Frontal cortex (tissue), 4 donors: ENCODE measurements around the gene PTPRN2. TPM values are rescaled to one million over a fixed set of nuclear protein-coding genes. Genes with fewer than 3 reads are reported as not detected.
"Not testable (repeated sequence)": the region's sequence is repeated elsewhere in the genome, so short reads cannot be mapped to it uniquely, and the experiment has no call there.

Source experiments
- DNase-seq, 2 donors: peaks; one replicate each; pipeline ENCODE4 v3.0.0; 2012; ENCODE audit warnings: low spot score in 2 of 2
- FAIRE-seq: peaks from 2 replicates; lab custom pipeline; 2012; peaks lifted over from hg19 to GRCh38; lab: Jason Lieb, UNC
- total RNA-seq: library from RNA; depleted of rRNA; stranded (reverse); fragments of >200 nt; gene quantifications from one replicate; pipeline ENCODE4 v1.2.3, GENCODE V29; 2014
- donor health status: control.
- donor health status: control.
- donor health status: control.

PTPRN2 gene
- total RNA-seq, 1 donor from 2014 or later, result 52.2 TPM

DNA sequence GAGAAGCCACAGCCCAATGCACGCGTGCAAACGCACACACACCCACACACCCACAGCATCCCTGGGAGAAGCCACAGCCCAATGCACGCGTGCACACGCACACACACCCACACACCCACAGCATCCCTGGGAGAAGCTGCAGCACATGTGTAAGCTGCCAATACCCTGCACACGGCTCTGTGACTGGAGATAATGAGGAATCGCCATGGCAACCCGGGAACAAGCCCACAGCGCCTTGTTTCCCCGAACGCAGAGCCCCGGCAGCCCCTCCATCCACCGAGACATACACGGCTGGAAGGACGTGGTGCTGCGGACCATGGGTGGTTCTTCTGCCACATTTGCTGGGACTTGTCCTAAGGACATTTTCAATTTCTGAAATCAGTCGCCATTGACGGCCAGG, 221.3 kb downstream of the PTPRN2 start:
- FAIRE-seq, result no peak
- DNase-seq, result no peak

DNA sequence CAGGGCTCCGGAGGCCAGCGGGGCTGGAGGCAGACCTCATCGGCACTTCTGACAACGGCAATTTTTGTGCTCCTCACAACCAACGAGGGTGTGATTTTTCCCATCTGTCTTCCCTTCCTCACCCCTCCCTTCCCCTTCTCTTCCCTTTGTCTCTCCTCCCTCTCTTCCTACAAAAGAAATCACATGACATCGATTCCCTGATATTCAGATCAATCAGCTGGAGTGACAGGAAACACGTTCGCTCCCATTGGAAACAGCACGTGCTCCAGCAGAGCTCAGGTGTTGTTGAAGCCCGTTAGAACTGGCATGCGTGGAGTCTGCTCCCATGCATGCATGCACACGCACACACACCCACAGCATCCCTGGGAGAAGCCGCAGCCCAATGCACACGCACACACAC, 222.4 kb downstream of the PTPRN2 start:
- DNase-seq (no peak), FAIRE-seq (no peak)

DNA sequence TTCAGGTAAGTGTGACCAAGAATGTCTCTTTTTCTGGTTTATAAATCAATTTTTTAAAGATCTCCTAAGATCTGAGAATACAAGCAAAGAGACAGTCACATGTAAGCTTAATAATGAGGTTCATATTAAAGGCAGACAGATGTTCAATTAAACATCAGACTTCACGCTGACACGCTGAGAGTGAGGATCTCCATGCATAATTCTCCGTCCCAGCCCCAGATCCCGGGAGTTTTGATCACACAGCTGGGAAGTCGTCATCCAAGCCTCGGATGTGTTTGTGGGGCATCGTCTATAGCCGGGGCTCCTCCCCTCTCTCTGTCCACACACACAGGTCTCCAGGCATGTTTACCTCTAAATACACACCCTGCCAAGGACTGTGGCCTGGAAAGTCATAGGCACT, 223.2 kb downstream of the PTPRN2 start:
- FAIRE-seq, result no peak
- DNase-seq, result no peak

DNA sequence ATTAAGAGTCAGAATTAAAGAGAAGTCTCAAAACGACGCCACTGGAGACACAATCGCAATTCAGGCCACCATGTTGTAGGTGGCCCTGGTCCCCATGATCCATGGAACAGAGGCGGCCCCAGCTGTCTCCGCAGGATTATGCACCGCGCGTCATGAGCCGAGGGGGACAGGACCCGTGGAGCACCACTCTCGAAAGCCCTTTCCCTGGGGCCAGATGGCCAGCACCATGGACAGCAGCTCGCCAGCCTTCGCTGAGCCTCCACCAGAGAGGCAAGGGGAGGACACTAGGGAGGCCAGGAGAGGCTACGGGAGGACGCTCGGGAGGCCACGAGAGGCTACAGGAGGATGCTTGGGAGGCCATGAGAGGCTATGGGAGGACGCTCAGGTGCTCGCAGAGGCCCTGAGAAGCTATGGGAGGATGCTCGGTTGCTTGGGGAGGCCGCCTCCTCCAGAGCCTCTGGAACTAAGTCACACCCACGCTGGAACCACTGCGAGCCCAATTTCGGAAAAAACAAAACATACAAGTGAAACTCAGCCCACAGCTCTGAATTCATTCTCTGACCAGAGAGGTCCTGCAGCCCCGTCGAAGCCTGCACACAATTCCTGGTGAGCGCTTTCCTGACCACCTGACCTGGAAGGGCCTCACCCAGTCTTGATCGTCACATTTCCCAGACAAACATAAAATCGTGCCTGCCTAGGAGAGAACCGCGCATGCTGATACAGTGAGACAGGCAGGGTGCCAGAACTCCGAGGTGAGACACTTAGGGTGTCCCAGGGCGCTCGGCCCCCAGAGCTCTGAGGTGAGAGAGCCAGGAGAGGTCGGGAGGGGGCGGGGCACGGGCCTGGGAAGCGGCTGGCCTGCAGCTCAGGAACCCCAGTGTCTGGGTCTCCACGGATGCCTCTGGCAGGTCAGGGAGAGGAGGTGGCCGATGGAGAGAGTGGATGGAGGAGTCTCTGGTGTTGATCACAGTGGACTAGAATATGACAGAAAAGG, 224.4 kb downstream of the PTPRN2 start:
- no peak for FAIRE-seq
- DNase-seq, result no peak

DNA sequence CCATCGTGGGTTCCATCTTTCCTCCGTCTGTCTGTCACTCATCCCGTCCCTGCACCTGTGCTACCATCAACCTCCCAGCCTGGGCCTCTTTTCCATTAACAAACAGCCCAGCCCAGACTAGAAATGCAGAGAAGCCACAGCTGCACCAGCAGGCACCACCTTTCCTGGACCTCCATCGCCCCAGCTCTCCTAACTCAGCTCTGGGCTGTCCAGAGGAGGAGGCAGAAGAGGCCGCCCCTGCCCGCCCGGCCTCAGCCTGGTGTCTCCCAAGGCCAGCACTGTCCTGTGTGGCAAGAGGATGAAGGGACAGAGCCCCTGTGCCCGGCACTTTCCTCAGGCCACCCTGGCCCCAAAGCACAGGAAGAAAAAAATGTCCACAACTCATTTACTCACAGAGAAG, 225.6 kb downstream of the PTPRN2 start:
- DNase-seq (no peak), FAIRE-seq (no peak)

DNA sequence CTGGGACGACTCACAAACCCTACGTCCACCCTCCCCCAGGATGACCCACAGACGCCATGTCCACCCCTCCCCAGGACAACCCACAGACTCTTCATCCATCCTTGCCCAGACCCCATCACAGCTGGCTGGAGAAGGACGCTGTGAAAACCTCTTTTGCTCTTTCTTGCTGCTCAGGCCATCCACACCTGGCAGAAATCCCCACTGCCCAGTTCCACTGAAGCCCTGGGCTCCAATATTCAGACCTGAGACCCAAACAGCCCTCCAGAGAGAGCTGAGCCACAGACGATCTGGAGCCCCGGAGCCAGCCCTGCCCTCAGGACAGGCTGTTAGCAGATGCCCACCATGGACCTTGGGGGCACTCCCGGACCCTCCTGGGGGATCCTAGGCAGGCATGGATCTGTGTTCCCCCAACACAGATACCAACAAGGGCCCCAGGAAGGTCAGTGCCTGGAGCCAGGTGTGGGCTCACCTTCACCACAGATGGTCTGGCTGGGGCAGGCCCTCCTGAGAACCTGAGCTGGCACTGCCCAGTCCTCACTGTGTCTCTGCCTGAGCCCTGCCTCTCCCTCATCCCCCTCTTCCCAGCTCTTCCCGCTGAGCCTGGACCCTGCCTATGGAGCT, 226.2 kb downstream of the PTPRN2 start:
- no peak for FAIRE-seq
- no peak for DNase-seq

DNA sequence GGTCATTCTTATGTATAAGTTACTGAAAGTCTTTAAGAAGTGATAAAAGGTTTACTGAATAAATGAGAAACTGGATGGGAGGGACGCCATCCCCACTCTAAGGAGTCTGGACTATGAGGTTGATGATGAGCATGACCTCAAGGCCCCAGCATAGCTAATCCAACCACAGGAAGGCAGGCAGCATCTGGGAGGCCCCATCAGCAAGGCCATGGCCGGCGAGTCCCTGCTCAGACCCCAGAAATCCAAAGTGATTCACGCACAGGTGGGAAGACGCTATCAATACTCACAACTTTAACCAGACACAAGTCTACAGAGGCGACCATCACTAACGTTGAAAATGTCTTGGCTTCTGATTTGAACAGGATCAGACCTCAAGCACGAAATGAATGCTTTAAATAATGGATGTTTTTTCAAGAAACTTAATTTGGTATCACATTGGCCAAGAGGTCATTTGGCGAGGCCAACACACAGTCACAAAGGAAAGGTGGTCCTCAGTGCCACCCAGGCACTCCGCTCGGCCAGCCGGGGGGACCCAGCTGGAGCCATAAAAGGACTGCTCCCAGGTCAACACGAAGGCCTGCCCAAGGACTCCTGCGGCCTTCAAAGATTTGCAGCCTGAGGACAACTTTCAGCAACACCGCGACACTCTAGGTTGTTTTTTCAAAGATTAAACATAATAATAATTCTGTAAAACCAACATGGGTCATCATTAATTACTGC, 228.5 kb downstream of the PTPRN2 start:
- FAIRE-seq (no peak), DNase-seq (no peak)

DNA sequence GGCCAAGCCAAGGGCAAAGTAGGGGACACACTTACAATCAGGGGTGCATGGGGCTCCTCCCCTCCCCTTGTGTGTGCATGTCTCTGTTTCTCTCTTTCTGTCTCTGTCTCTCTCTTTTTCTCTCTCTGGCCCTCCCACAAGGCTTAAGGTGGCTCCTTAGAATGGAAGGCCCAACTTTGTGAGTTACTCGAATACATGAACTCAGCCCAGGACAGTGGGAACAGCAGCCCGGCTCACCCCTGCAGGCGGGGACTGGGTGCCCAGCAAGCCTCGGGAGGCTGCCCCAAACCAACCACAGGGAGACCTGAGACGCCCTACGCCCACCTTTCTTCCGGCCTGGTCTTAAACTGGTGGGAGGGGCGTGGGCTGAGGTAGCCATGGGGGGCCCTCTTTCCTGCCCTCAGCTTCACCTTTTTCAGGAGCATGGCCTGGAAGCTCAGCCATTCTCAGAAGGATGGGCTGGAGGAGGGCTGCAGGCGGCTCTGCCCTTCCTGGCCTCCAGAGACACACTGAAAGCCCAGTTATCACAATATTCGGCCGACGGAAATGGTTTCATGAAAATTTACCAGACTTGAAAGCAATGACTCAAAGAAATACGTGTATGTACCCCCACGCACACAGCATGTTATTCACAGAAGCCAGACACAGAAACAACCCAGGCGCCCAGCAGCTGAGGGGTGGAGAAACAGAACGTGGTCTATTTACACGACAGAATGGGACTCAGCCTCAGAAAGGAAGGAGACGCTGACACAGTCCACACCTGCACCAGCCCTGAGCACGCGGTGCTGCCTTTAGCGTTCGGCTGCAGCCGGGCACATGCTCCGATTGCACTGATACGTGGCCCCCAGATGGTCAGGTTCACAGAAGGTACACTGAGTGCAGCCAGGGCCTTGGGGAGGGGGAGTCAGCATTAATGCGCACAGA, 229.5 kb downstream of the PTPRN2 start:
- DNase-seq (peak in 1 of 2 donors; percentile 49), FAIRE-seq (no peak)

DNA sequence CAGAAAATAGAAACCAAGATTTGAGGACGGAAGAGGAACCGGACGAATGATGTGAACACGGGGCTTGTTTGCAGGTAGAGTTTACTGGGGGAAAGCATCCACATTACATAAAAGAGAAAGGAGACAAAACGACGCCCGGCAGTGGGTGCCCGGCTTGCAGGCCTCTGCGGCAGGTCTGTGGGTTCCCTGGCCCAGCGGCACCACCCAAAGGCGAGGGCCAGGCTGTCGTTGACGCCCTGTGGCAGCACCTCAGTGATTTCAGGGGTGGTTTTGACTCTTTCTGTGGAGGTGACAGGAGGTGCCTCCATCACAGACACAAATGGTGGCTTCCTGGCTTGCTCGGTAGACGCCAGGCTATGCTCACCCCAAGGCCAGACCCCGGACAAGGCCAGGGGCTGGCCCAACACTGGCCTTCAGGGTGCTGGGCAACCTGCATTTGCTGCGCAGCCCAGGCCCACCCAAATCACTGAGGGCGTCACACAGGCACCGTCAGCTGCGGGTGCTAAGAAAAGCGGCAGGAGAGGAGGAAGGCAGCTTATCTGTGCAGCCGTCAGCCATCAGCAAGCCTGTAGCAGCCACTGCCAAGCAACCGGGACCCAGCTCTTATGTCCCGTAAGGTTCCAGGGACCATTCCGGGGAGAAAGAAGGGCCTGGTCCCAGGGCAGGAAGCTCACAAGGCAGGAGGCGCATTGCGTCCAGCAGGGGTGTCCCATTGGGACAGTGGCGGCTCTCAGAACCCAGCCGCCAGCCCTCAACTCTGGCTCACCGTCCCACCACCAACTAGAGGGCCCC, 230.3 kb downstream of the PTPRN2 start:
- DNase-seq (no peak), FAIRE-seq (no peak)

DNA sequence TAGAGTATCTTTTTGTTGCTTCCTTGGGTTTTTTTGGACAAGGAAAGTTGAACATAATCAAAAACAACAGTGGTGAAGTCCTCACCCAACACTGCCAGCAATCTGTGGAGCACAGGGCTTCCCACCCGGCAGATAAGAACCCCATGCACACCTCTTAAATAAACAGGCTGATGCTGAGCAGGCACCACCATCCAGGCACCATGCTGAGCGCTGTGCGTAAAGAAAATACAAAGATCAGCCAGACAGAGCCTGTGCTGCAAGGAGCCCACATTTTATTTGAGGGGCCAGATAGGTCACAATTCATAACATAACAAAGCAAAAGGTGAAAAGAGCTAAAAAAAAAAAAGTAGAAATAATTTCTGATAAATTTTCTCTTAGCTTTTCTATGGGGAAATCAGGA, 231.2 kb downstream of the PTPRN2 start:
- FAIRE-seq (no peak), DNase-seq (no peak)

DNA sequence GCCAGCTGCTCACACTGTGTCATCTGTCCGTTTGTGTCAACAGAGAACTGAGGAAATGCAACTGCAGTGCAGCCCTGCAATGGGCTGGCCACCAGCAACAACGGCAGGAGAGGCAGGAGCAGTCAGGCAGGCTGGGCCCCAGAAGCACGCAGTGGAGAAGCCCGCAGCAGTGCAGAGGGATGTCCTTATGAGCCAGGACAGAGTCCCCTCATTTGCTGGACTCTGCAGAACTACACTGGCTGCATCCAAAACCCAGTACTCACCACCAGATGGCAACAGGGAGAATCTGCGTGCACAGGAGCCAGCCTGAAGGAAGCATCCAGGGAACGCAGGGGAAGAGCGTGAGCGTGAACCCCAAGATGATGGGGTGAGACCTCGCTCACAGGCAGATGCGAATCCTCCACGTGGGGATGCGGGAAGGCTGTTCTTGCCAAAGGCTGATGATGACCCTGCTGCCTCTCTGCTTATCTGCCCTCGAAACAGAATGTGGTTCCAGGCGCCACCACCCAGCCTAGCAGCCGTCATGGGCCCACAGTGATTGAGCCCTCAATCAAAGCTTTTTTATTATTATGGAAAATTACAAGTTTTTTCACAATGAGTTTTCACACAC, 232.1 kb downstream of the PTPRN2 start:
- no peak for FAIRE-seq

DNA sequence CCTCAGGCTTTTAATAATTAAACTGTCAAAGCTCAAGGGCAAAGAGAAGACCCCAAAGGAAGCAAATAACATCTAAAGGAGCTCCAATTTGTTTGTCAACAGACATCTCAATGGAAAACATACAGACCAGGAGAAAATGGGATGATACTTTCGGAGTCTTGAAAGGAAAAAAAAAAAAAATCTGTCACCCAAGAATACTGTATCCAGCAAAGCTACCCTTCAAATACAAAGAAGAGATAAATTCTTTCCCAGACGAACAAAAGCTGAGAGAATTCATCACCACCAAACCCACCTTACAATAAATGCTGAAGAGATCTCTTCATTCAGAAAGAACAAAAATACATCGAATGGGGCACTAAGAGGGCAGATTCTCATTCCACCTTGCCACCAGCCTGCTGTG, 232.8 kb downstream of the PTPRN2 start:
- FAIRE-seq (no peak), DNase-seq (no peak)

More for the DNA sequence above, 232.1 kb downstream of the PTPRN2 start:
- no peak for DNase-seq

DNA sequence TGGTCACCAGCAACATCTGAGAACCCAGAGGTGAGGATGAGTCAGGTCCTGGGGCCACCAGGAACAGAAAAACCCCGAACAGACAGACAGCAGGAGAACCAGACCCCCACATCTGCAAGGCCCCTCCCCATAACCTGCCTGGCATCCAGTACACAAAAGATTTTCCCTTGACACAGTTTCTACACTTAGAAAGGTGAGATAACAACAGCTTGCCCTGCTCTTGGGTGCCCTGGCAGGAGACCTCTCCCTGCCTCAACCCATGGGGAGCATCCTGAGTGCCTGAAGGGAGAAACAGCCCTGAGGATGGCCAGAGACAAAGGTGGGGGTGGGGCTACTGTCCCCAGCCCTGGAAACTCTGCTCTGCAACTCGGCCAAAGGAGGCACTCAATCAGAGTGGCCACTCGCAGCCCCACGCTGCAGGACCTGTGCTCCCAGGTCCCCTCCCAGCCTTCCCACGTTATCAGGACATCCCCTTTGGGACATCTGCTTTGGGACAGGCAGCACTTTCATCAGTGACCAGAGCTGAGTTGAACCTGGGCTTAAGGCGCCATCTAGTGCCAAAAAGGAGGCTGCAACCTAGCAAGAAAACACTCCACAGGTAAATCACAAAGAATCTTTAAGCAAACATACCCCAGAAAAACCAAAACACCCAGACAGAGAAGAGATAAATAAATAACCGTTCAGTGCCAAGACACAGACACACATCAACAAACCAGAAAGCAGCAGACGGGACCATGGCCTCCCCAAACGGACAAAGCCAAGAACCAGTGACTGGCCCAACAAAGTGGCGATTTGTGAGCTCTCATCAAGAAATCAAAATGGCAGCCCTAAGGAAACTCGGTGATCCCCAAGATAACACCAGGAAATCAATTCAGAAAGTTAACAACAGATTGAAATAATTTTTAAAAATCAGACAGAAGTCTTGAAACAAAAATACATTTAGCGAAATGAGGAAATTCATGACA, 233.7 kb downstream of the PTPRN2 start:
- DNase-seq, result no peak
- no peak for FAIRE-seq

DNA sequence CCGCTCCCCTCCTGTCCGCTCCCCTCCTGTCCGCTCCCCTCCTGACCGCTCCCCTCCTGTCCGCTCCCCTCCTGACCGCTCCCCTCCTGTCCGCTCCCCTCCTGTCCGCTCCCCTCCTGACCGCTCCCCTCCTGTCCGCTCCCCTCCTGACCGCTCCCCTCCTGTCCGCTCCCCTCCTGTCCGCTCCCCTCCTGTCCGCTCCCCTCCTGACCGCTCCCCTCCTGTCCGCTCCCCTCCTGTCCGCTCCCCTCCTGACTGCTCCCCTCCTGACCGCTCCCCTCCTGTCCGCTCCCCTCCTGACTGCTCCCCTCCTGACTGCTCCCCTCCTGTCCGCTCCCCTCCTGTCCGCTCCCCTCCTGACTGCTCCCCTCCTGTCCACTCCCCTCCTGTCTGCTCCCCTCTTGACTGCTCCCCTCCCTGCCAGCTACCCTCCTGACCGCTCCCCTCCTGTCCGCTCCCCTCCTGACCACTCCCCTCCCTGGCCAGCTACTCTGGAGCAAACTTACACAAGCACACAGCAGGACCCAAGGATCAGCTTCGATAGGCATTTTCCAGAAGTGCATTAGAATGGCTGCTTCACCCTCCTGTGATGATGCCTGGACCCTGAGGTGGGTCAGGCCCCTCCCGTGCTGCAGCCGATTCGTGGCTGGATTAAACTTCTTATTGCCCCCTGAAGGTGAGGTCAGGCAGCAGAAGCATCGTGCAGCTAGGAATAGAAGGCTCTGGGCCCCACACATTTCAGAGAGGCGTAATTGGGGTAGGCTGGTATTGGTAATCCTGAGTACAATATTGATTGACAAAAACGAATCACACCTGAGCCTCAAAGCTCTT, 235.5 kb downstream of the PTPRN2 start:
- FAIRE-seq, DNase-seq: not testable (repeated sequence)

DNA sequence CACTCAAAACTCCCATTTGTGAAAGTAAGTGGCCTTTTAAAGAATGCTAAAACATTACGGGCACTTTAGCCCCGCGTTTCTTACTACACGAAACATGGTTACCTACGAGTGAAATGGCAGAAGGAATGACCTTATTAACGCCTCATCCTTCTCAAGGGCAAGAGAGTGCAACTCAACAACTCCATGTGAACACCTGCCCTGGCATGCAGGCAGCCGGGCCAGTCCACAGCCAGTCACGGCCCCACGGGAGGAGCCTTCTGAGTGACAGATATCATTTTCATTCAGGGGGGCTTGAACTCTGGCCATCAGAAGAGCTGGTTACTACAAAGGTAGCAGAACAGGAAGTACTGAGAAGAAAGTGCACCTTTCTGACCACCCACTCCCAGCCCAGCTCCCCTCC, 236.1 kb downstream of the PTPRN2 start:
- FAIRE-seq (no peak), DNase-seq (no peak)

DNA sequence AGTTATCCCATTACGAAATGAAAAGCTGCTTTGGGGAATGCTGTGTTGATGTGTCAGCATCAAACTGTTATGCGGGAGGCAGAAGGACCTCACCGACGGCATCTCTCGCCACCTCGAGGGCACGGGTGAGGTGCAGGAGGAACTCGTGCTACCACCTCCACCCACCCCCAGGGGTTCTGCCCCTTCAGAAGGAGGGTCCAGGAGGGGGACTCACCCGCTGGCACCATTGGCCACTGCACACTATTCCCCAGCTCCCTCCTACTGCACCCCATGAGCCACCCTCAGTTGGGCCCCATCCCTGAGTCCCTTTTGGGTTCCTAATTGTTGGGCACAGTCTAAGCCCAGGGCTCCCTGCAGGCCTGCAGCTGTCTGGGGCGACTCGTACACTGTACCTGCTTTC, 236.6 kb downstream of the PTPRN2 start:
- DNase-seq, result no peak
- no peak for FAIRE-seq
